Effector memory CD4-positive, alpha-beta T cell (primary cell): ENCODE results near the gene KCNN3.

Source experiments
- DNase-seq, 3 donors: peaks; one replicate each; pipeline ENCODE4 v3.0.0-alpha.2; 2020
- H3K27ac ChIP-seq: 2 replicates; pipeline ENCODE4 v1.7.0; 2013; ENCODE audit warnings: mild to moderate bottlenecking, low read length, moderate library complexity; ENCODE audit not compliant: insufficient read depth, poor library complexity, severe bottlenecking
- H3K27me3 ChIP-seq: replicated peaks from 2 replicates; pipeline ENCODE4 v1.7.0; 2013; ENCODE audit warnings: mild to moderate bottlenecking, low read length; ENCODE audit not compliant: insufficient read depth, control insufficient read depth, poor library complexity, severe bottlenecking
- H3K36me3 ChIP-seq: 2 replicates; pipeline ENCODE4 v1.7.0; 2013; ENCODE audit warnings: mild to moderate bottlenecking, low read length, moderate library complexity; ENCODE audit not compliant: control insufficient read depth, insufficient read depth
- H3K4me1 ChIP-seq: 2 replicates; pipeline ENCODE4 v1.7.0; 2013; ENCODE audit warnings: low read length, mild to moderate bottlenecking; ENCODE audit not compliant: control insufficient read depth, insufficient read depth, poor library complexity, severe bottlenecking
- H3K4me3 ChIP-seq: 2 replicates; pipeline ENCODE4 v1.7.0; 2013; ENCODE audit warnings: low read length, low read depth, mild to moderate bottlenecking; ENCODE audit not compliant: insufficient read depth, poor library complexity, severe bottlenecking
- H3K9me3 ChIP-seq: 2 replicates; pipeline ENCODE4 v1.7.0; 2013; ENCODE audit warnings: mild to moderate bottlenecking, low read length, moderate library complexity; ENCODE audit not compliant: control insufficient read depth

KCNN3 gene

DNA sequence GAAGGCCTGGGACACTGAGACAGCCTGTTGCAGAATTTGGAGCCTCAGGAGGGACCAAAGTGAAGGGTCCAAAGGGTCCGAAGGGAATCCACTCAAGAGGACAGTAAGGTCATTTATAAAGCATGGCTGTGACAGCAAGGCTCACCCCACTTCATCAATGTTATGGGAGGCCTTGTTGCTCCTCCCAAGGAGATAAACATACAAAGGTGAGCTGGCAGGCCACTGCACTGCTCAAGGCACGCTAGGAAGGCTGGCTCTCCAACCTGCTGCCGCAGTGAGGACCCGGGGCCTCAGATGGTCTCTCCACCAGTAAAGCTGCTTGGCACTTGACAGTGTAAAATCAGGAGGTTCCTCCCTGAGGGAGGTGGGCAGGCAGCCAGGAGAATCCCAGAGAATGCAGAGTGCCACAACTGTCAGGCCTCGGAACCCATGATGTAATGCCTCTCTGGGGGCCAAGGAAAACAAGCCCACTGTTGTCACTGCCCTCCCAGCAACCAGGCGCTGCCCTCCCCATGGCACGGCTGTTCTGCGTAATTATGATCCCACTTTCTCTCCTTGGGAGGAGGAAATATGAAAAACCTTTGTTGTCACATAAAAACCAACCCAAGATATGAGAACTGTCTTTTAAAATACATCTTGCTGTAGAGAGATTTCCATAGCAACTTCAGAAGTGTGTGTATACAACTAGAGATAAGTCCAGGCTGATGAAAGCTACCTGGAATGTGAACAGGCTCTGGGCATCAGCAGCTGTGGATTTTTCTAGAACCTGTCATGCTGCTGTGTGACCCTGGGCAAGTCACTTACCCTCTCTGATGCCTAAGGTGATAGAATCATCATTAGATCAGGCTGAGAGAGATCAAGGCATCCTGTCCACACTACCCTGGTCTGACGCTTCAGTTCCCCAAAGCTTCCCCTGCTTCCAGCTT lies 102.5 kb downstream of the KCNN3 start:
- no peaks in the 10 kb centered on the region for H3K4me1 ChIP-seq
- H3K4me3 ChIP-seq: no peak overlapping the region
- H3K9me3 ChIP-seq: no peaks in the 10 kb centered on the region
- H3K27me3 ChIP-seq: peaks cover 3% of the 10 kb centered on the region
- no peak overlapping the region for H3K27ac ChIP-seq
- H3K36me3 ChIP-seq: no peaks in the 10 kb centered on the region
- DNase-seq: no peak

DNA sequence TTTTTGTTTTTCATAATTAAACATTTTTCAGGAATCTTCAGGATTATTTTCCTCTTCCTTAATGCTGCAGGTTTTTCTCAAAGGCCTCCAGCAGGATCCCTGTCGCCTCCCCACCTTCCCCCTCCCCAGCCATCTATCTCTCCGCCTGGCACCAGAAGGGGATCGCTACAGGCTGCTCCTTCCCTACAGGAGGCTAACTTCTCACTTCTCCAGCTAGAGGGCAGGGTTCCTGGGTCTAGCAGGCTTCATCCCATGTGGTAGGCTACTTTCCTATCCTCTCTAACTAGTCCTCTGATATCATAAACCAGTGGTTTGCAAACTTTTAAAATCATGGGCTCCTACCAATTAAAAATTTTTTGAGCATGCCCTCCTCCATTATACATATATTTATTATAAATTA lies 104.1 kb downstream of the KCNN3 start:
- no peaks in the 10 kb centered on the region for H3K4me1 ChIP-seq
- no peak overlapping the region for H3K27ac ChIP-seq
- DNase-seq: no peak
- H3K9me3 ChIP-seq: no peaks in the 10 kb centered on the region
- H3K27me3 ChIP-seq: peaks cover 3% of the 10 kb centered on the region
- no peak overlapping the region for H3K4me3 ChIP-seq
- H3K36me3 ChIP-seq: no peaks in the 10 kb centered on the region

DNA sequence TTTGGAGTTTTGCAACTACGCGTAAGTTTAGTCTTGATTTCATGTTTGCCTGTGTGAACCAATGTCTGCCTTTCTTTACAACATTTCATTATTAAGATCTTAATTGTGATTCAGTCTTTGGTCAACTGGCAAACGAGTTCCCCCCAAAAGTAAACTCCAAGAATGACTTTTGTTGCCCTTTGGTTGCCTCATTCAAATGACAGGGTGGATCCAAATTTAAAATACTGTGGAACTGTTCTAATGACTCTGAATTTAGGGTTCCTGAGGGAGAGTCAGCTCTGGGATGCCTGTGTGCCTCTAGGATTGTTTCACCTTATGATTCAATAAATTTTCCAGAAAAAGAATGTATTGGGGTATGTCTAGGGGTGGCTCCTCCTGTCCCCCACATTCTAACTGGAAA lies 105.3 kb downstream of the KCNN3 start:
- Histone ChIP-seq H3K4me3 (no peak overlapping the region), H3K36me3 (no peaks in the 10 kb centered on the region), H3K9me3 (no peaks in the 10 kb centered on the region), H3K27ac (no peak overlapping the region), H3K27me3 (peaks cover 3% of the 10 kb centered on the region), H3K4me1 (peaks cover 4% of the 10 kb centered on the region)
- DNase-seq: no peak

DNA sequence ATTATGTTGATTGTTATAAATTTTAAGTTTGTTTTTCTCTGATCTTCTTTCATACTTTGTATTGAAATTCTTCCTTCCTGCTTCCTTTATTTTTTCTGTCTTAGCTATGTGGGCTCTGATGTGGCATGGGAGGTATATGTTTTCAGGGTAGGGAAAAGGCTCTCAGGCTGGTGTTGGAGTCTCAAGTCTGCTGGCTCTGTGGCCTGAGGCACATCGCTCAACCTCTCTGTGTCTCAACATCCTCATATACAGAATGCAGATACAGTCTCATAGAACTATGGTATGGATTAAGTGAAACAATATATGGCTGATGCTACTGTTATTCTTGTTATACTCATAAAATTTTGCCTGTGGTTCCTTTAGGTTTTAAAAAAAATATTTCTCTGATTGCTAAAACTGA lies 105.9 kb downstream of the KCNN3 start:
- Histone ChIP-seq H3K36me3 (no peaks in the 10 kb centered on the region), H3K4me3 (no peak overlapping the region), H3K9me3 (no peaks in the 10 kb centered on the region), H3K27ac (no peak overlapping the region), H3K27me3 (peaks cover 3% of the 10 kb centered on the region), H3K4me1 (peaks cover 9% of the 10 kb centered on the region)
- DNase-seq: no peak

DNA sequence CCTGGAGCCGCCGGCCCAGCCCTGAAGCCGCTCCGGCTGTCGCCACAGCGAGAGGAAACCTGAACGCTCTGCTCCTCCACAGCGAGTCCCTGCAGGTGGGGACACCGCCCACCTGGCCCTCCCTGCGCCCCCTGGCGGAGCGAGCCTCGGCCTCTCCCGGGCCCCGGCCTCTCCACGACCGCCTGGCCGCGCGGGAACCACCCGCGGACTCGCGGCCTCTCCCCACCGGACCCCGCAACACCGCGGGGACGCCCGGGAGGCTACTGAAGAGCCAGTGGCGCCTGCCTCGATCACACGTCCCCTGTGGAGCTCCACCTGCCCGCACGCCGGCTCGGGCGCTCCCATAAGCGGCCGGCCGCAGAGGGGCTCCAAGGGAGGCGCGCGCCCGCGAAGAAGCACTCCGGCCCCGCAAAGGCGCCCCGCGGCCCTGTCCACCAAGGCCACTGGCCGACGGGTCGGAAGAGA lies 109.6 kb downstream of the KCNN3 start:
- H3K36me3 ChIP-seq: no peaks in the 10 kb centered on the region
- H3K9me3 ChIP-seq: no peaks in the 10 kb centered on the region
- H3K4me1 ChIP-seq: peaks cover 12% of the 10 kb centered on the region
- peak; percentile 65 to 75 (median 65) for DNase-seq
- peaks cover 3% of the 10 kb centered on the region for H3K27me3 ChIP-seq
- H3K4me3 ChIP-seq: peak overlapping the region; percentile 47
- H3K27ac ChIP-seq: no peak overlapping the region

- no peak for DNase-seq
- H3K27me3 ChIP-seq: peaks cover 3% of the 10 kb centered on the region
- H3K27ac ChIP-seq: no peak overlapping the region
- H3K4me3 ChIP-seq: no peak overlapping the region
- no peaks in the 10 kb centered on the region for H3K9me3 ChIP-seq
- peaks cover 12% of the 10 kb centered on the region for H3K4me1 ChIP-seq
- H3K36me3 ChIP-seq: no peaks in the 10 kb centered on the region
Measured at GRCh38 chr1:154759793-154760192, 110.3 kb downstream of the KCNN3 start.

DNA sequence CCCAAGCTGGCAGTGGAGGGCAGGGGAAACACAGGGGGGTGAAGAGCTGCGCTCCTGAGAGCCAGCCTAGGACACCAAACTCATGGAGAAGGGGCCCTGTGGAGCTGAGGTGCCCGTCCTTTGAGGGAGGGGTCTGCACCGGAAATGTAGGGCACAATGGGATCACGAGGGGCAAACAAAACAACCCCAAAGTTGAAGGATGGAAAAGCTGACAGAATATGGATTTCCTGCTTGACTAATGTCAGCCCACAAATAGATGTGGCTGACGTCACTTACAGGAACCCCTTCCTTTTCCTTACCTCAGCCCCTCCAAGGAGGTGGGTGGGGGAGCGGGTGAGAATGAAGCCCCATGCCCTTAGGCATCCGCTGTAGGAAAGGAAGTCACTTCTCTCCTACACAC lies 110.9 kb downstream of the KCNN3 start:
- H3K27ac ChIP-seq: no peak overlapping the region
- H3K4me1 ChIP-seq: peaks cover 12% of the 10 kb centered on the region
- no peak overlapping the region for H3K4me3 ChIP-seq
- peaks cover 2% of the 10 kb centered on the region for H3K27me3 ChIP-seq
- H3K36me3 ChIP-seq: no peaks in the 10 kb centered on the region
- H3K9me3 ChIP-seq: no peaks in the 10 kb centered on the region
- no peak for DNase-seq

- H3K4me1 ChIP-seq: peaks cover 12% of the 10 kb centered on the region
- no peak overlapping the region for H3K4me3 ChIP-seq
- H3K27me3 ChIP-seq: no peaks in the 10 kb centered on the region
- H3K9me3 ChIP-seq: no peaks in the 10 kb centered on the region
- H3K36me3 ChIP-seq: no peaks in the 10 kb centered on the region
- no peak overlapping the region for H3K27ac ChIP-seq
- no peak for DNase-seq
Measured at GRCh38 chr1:154758346-154758745, 111.7 kb downstream of the KCNN3 start.

- no peaks in the 10 kb centered on the region for H3K27me3 ChIP-seq
- no peak overlapping the region for H3K4me3 ChIP-seq
- no peak overlapping the region for H3K27ac ChIP-seq
- H3K9me3 ChIP-seq: no peaks in the 10 kb centered on the region
- no peaks in the 10 kb centered on the region for H3K36me3 ChIP-seq
- no peak for DNase-seq
- peaks cover 12% of the 10 kb centered on the region for H3K4me1 ChIP-seq
Measured at GRCh38 chr1:154756793-154757548, 113.1 kb downstream of the KCNN3 start.
